ENCODE measurements around the gene AQP12A. TPM values are rescaled to one million over a fixed set of nuclear protein-coding genes. Genes with fewer than 3 reads are reported as not detected.
"Not testable (repeated sequence)": the region's sequence is repeated elsewhere in the genome, so short reads cannot be mapped to it uniquely, and the experiment has no call there.

Gene AQP12A
- total and polyA plus RNA-seq, 9 of the 15 experiments (the other 6 are each of a cell fraction or from before 2014, with no cell fraction given), result not detected

DNA sequence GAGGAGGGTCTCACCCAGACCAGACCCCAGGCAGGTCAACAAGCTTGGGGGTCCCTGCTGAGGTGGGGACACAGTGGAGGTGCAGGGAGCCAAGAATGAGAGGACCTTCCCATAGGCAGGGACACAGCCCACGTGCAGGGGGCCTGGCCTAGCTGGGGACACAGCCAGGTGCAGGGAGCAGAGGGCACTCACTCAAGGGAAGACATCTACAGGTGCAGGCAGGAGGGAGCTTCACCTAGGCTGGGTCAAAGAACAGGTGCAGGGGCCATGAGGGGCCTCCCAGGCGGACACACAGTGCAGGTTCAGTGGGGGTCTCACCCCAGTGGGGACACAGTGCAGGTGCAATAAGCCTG lies 615 bp upstream of the AQP12A start:
- H3K9me1 ChIP-seq (ENCODE audit: control insufficient read depth, insufficient read depth, low read length); CTCF ChIA-PET (ENCODE audit: low intra/inter-chr PET ratio); FAIRE-seq; H3K79me2 ChIP-seq (ENCODE audit: control insufficient read depth, insufficient read depth, low read length); H3K9me3 ChIP-seq (replicated peaks; ENCODE audit: control insufficient read depth, insufficient read depth, low read depth, low read length); H3K4me2 ChIP-seq (ENCODE audit: insufficient read depth, low read length); DNase-seq (ENCODE audit: extremely low read depth in 1 of 4, low spot score in 3 of 4); H3K27ac ChIP-seq (ENCODE audit: extremely low read depth, low read depth, low read length); BruUV-seq (replicated peaks); H3K4me3 ChIP-seq; H3K9ac ChIP-seq (ENCODE audit: insufficient read depth in 1 of 2, low read depth in 2 of 2, low read length in 2 of 2); H4K20me1 ChIP-seq (replicated peaks; ENCODE audit: control insufficient read depth, insufficient read depth, low read length); H2AFZ ChIP-seq (ENCODE audit: low read depth, low read length); intact Hi-C loops (cut with micrococcal nuclease); H3K36me3 ChIP-seq (ENCODE audit: control insufficient read depth, insufficient read depth, low read length); H3K4me1 ChIP-seq (replicated peaks in 1 of 2; ENCODE audit: control insufficient read depth in 2 of 2, insufficient read depth in 2 of 2, low read length in 2 of 2); in situ Hi-C loops (cut with MboI); ATAC-seq; POLR2A ChIA-PET: not testable (repeated sequence)
- WGBS (ENCODE audit: insufficient coverage, low coverage, missing lambda C conversion rate), result no CpG with 5 or more reads among the region's 2 CpGs
- peaks cover 0 to 20% of the 10 kb centered on the region in 2 experiments; a peak in 2 of 5 replicates for H3K27me3 ChIP-seq (ENCODE audit: control insufficient read depth in 2 of 2, insufficient read depth in 2 of 2, low read length in 2 of 2)

GRCh38 chr2:240692583-240693561 lies 1.2 kb downstream of the AQP12A start:
- H3K4me3 ChIP-seq; H3K4me2 ChIP-seq (ENCODE audit: insufficient read depth, low read length); in situ Hi-C loops (cut with MboI); H2AFZ ChIP-seq (ENCODE audit: low read depth, low read length); FAIRE-seq; H3K9me1 ChIP-seq (ENCODE audit: control insufficient read depth, insufficient read depth, low read length); POLR2A ChIA-PET; intact Hi-C loops (cut with micrococcal nuclease); H3K27ac ChIP-seq (ENCODE audit: extremely low read depth, low read depth, low read length); ATAC-seq; DNase-seq (ENCODE audit: extremely low read depth in 1 of 4, low spot score in 3 of 4); H3K9me3 ChIP-seq (replicated peaks; ENCODE audit: control insufficient read depth, insufficient read depth, low read depth, low read length); H3K4me1 ChIP-seq (replicated peaks in 1 of 2; ENCODE audit: control insufficient read depth in 2 of 2, insufficient read depth in 2 of 2, low read length in 2 of 2); H3K79me2 ChIP-seq (ENCODE audit: control insufficient read depth, insufficient read depth, low read length); H3K9ac ChIP-seq (ENCODE audit: insufficient read depth in 1 of 2, low read depth in 2 of 2, low read length in 2 of 2); CTCF ChIA-PET (ENCODE audit: low intra/inter-chr PET ratio); BruUV-seq (replicated peaks); H4K20me1 ChIP-seq (replicated peaks; ENCODE audit: control insufficient read depth, insufficient read depth, low read length); H3K27me3 ChIP-seq (ENCODE audit: control insufficient read depth in 2 of 2, insufficient read depth in 2 of 2, low read length in 2 of 2); H3K36me3 ChIP-seq (ENCODE audit: control insufficient read depth, insufficient read depth, low read length): not testable (repeated sequence)
- 0% methylated on average over 6 of the region's 34 CpGs for WGBS (ENCODE audit: insufficient coverage, low coverage, missing lambda C conversion rate)

DNA sequence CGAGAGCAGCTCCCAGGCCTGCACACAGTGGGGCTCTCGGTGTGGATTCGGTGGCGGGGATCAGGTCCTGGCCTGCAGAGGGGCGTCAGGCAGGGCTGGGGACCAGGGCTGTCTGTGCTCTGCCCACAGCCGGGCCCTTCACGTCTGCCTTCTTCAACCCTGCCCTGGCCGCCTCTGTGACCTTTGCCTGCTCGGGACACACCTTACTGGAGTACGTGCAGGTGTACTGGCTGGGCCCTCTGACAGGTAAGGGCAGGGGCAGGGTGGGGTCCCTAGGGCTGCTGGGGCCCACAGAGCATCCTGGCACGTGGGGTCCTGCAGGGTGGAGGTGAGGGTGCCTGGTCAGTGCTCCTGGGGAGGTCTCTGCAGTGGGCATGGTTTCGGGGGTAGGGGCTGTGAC lies 2.6 kb downstream of the AQP12A start:
- intact Hi-C loops (cut with micrococcal nuclease); H3K9me1 ChIP-seq (ENCODE audit: control insufficient read depth, insufficient read depth, low read length); H3K4me2 ChIP-seq (ENCODE audit: insufficient read depth, low read length); H3K9ac ChIP-seq (ENCODE audit: insufficient read depth in 1 of 2, low read depth in 2 of 2, low read length in 2 of 2); H2AFZ ChIP-seq (ENCODE audit: low read depth, low read length); H3K27me3 ChIP-seq (ENCODE audit: control insufficient read depth in 2 of 2, insufficient read depth in 2 of 2, low read length in 2 of 2); BruUV-seq (replicated peaks); DNase-seq (ENCODE audit: extremely low read depth in 1 of 4, low spot score in 3 of 4); H3K4me1 ChIP-seq (replicated peaks in 1 of 2; ENCODE audit: control insufficient read depth in 2 of 2, insufficient read depth in 2 of 2, low read length in 2 of 2); H4K20me1 ChIP-seq (replicated peaks; ENCODE audit: control insufficient read depth, insufficient read depth, low read length); in situ Hi-C loops (cut with MboI); H3K79me2 ChIP-seq (ENCODE audit: control insufficient read depth, insufficient read depth, low read length); FAIRE-seq; H3K36me3 ChIP-seq (ENCODE audit: control insufficient read depth, insufficient read depth, low read length); CTCF ChIA-PET (ENCODE audit: low intra/inter-chr PET ratio); H3K4me3 ChIP-seq; H3K27ac ChIP-seq (ENCODE audit: extremely low read depth, low read depth, low read length); POLR2A ChIA-PET; H3K9me3 ChIP-seq (replicated peaks; ENCODE audit: control insufficient read depth, insufficient read depth, low read depth, low read length); ATAC-seq: not testable (repeated sequence)
- WGBS (ENCODE audit: insufficient coverage, low coverage, missing lambda C conversion rate), result no CpG with 5 or more reads among the region's 12 CpGs

DNA sequence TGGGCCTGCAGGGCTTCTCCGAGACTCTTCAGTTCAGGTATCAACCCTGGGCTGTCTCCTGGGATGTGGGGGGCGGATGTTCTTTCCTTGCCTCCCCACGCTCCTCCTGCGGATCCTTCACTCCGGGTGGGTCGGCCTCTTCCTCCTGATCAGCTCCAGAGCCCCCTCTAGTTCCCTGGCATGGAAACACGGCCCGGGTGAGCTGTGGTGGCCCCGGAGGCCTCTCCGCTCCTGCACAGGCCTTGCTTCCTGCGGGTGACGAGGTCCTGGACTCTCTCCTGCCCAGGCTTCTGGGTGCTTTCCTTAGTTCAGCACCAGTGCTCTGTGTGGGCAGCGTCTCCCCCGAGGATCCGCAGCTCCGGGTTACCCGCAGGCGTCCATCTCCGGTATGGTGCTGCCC lies 3.9 kb downstream of the AQP12A start:
- H3K27ac ChIP-seq (ENCODE audit: extremely low read depth, low read depth, low read length); H3K9ac ChIP-seq (ENCODE audit: insufficient read depth in 1 of 2, low read depth in 2 of 2, low read length in 2 of 2); DNase-seq (ENCODE audit: extremely low read depth in 1 of 4, low spot score in 3 of 4); H3K4me3 ChIP-seq; H3K79me2 ChIP-seq (ENCODE audit: control insufficient read depth, insufficient read depth, low read length); FAIRE-seq; H3K9me3 ChIP-seq (replicated peaks; ENCODE audit: control insufficient read depth, insufficient read depth, low read depth, low read length); in situ Hi-C loops (cut with MboI); H2AFZ ChIP-seq (ENCODE audit: low read depth, low read length); POLR2A ChIA-PET; H3K36me3 ChIP-seq (ENCODE audit: control insufficient read depth, insufficient read depth, low read length); ATAC-seq; H3K9me1 ChIP-seq (ENCODE audit: control insufficient read depth, insufficient read depth, low read length); intact Hi-C loops (cut with micrococcal nuclease); H3K4me1 ChIP-seq (replicated peaks in 1 of 2; ENCODE audit: control insufficient read depth in 2 of 2, insufficient read depth in 2 of 2, low read length in 2 of 2); H3K27me3 ChIP-seq (ENCODE audit: control insufficient read depth in 2 of 2, insufficient read depth in 2 of 2, low read length in 2 of 2); H3K4me2 ChIP-seq (ENCODE audit: insufficient read depth, low read length); H4K20me1 ChIP-seq (replicated peaks; ENCODE audit: control insufficient read depth, insufficient read depth, low read length); BruUV-seq (replicated peaks); CTCF ChIA-PET (ENCODE audit: low intra/inter-chr PET ratio): not testable (repeated sequence)
- no CpG with 5 or more reads among the region's 19 CpGs for WGBS (ENCODE audit: insufficient coverage, low coverage, missing lambda C conversion rate)
